Measurements from ENCODE around the gene SMIM44.
"Not testable (repeated sequence)": the region's sequence is repeated elsewhere in the genome, so short reads cannot be mapped to it uniquely, and the experiment has no call there.

The SMIM44 gene

DNA sequence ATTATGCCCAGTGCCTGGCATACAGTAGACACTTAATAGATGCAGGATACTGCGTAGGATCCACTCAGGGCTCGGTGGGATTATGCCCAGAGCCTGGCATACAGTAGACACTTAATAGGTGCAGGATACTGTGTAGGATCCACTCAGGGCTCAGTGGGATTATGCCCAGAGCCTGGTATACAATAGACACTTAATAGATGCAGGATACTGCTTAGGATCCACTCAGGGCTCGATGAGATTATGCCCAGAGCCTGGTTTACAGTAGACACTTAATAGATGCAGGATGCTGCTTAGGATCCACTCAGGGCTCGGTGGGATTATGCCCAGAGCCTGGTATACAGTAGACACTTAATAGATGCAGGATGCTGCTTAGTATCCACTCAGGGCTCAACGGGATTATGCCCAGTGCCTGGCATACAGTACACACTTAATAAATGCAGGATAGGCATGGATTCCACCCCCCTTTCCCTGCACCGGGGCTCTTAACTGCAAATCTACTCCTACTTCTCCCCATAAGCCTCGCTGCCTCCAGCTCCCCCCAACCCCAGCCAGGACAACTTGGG, 27.8 kb downstream of the SMIM44 start:
- Histone ChIP-seq H3K27me3 (ENCODE audit: insufficient read depth, insufficient read length) (no peaks in the 10 kb centered on the region), H3K9ac (ENCODE audit: insufficient read length, low read depth) (no peak overlapping the region), H3K36me3 (ENCODE audit: insufficient read depth, insufficient read length, low read length) (peaks cover 34% of the 10 kb centered on the region), H3K4me3 (ENCODE audit: insufficient read length, low read depth) (no peak overlapping the region), H3K9me3 (ENCODE audit: insufficient read depth, low read length) (no peaks in the 10 kb centered on the region), H3K4me1 (ENCODE audit: insufficient read depth, insufficient read length) (peaks cover 27% of the 10 kb centered on the region)
- DNase-seq (ENCODE audit: low read depth, low spot score), result no peak
- TF ChIP-seq SUZ12 (IDR thresholded peaks at IDR 0.05; ENCODE audit: extremely low read depth, insufficient read depth, insufficient read length) (no peak), YY1 (IDR thresholded peaks at IDR 0.05; ENCODE audit: insufficient read depth, insufficient read length) (no peak), ZNF274 (IDR thresholded peaks at IDR 0.05; ENCODE audit: low read depth, low read length) (no peak)

DNA sequence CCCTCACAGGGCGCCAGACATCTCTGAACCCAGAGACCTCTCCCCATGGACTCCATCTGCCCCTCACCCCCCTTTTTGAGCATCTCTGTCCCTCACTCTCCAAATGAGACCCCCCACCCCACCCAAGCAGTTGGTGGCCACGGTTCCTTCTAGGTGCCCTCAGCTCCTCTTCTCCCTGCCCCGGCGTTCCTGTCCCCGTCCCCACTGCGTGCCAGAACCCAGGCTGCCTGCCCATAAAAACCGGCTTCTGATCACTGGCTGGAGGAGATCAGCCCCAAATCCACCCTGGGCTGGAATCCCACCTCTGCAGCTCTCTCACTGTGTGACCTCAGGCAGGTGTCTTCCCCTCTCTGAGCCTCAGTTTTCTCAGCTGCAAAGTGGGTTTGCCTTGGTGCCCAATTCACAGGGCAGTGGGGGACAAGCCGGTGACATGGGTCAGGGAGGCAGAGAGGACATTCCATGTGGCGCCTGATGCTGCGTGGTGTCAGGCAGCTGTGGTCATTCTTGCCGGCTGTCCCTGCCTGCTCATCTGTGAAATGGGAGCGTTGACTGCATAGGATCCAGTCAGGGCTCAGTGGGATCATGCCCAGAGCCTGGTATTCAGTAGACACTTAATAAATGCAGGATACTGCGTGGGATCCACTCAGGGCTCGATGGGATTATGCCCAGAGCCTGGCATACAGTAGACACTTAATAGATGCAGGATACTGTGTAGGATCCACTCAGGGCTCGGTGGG, 28.4 kb downstream of the SMIM44 start:
- no peak for DNase-seq (ENCODE audit: low read depth, low spot score)
- TF ChIP-seq SUZ12 (IDR thresholded peaks at IDR 0.05; ENCODE audit: extremely low read depth, insufficient read depth, insufficient read length), result no peak
- TF ChIP-seq YY1 (IDR thresholded peaks at IDR 0.05; ENCODE audit: insufficient read depth, insufficient read length), result no peak
- no peak for TF ChIP-seq ZNF274 (IDR thresholded peaks at IDR 0.05; ENCODE audit: low read depth, low read length)
- Histone ChIP-seq H3K36me3 (ENCODE audit: insufficient read depth, insufficient read length, low read length) (peaks cover 34% of the 10 kb centered on the region), H3K9ac (ENCODE audit: insufficient read length, low read depth) (no peak overlapping the region), H3K4me1 (ENCODE audit: insufficient read depth, insufficient read length) (peaks cover 27% of the 10 kb centered on the region), H3K27me3 (ENCODE audit: insufficient read depth, insufficient read length) (no peaks in the 10 kb centered on the region), H3K4me3 (ENCODE audit: insufficient read length, low read depth) (no peak overlapping the region), H3K9me3 (ENCODE audit: insufficient read depth, low read length) (no peaks in the 10 kb centered on the region)

DNA sequence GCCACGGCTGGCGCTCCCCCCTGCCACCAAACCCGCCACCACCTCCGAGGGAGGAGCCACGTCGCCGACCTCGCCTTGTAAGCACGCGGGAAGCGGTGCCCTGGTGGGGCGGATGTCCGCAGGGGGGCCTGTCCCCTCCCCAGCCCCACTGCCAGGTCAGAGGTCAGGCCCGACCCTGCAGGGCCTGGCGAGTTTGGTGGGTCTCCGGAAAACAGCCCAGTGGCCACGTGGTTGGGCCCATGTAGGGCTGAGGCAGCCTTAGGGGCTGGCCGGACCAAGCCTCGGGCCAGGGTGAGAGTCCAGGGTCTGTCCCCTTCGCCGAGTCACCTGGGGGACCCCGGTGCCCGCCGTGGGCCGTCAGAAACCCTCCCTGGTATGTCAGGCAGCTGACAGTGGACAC, 29.4 kb downstream of the SMIM44 start:
- H3K4me1 ChIP-seq (ENCODE audit: insufficient read depth, insufficient read length), result peaks cover 23% of the 10 kb centered on the region
- TF ChIP-seq ZNF274 (IDR thresholded peaks at IDR 0.05; ENCODE audit: low read depth, low read length), result no peak
- TF ChIP-seq YY1 (IDR thresholded peaks at IDR 0.05; ENCODE audit: insufficient read depth, insufficient read length), result no peak
- TF ChIP-seq SUZ12 (IDR thresholded peaks at IDR 0.05; ENCODE audit: extremely low read depth, insufficient read depth, insufficient read length), result no peak
- H3K4me3 ChIP-seq (ENCODE audit: insufficient read length, low read depth), result no peak overlapping the region
- peaks cover 39% of the 10 kb centered on the region for H3K36me3 ChIP-seq (ENCODE audit: insufficient read depth, insufficient read length, low read length)
- DNase-seq (ENCODE audit: low read depth, low spot score), result no peak
- H3K9me3 ChIP-seq (ENCODE audit: insufficient read depth, low read length), result no peaks in the 10 kb centered on the region
- no peak overlapping the region for H3K9ac ChIP-seq (ENCODE audit: insufficient read length, low read depth)
- no peaks in the 10 kb centered on the region for H3K27me3 ChIP-seq (ENCODE audit: insufficient read depth, insufficient read length)

DNA sequence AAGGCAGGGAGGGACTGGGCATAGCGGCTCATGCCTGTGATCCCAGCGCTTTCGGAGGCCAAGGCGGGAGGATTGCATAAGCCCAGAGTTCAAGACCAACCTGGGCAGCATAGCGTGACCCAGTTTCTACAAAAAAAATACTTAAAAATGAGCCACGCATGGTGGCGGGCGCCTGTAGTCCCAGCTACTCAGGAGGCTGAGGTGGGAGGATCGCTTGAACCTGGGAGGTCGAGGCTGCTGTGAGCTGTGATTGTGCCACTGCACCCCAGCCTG, 30.4 kb downstream of the SMIM44 start:
- peaks cover 41% of the 10 kb centered on the region for H3K36me3 ChIP-seq (ENCODE audit: insufficient read depth, insufficient read length, low read length)
- not testable (repeated sequence) for DNase-seq (ENCODE audit: low read depth, low spot score); H3K4me3 ChIP-seq (ENCODE audit: insufficient read length, low read depth); H3K9me3 ChIP-seq (ENCODE audit: insufficient read depth, low read length); H3K9ac ChIP-seq (ENCODE audit: insufficient read length, low read depth); H3K27me3 ChIP-seq (ENCODE audit: insufficient read depth, insufficient read length)
- peaks cover 18% of the 10 kb centered on the region for H3K4me1 ChIP-seq (ENCODE audit: insufficient read depth, insufficient read length)

DNA sequence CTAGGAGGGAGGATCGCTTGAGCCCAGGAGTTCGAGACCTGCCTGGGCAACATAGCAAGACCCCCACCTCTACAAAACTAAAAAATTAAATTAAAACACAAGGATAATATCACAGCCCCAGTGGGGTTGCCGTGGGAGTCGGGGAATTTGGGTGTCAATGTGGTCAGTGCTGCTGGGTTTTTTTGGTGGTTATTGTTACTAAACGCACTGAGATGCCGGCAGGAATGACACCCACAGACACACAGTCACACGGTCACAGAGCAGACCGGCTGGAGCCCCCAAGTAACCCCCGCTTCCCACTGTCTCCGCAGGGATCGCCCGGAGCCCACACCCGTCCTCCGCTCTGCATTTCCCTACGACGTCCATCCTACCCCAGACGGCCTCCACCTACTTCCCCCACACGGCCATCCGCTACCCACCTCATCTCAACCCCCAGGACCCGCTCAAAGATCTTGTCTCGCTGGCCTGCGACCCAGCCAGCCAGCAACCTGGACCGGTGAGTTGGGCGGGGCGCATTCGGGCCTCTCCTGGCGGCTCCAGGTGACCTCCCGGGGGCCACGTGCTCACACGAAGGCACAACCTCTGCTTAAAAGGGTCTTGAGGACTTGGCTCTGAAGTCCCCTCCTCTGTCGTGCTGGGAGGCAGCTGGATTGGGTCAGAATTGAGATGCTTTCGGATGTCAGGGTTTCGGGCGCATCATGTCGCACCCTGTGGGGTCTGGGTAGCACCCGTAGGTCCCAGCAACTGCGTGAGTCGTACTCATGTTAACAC, 30.9 kb downstream of the SMIM44 start:
- Histone ChIP-seq H3K9ac (ENCODE audit: insufficient read length, low read depth) (no peak overlapping the region), H3K36me3 (ENCODE audit: insufficient read depth, insufficient read length, low read length) (peaks cover 41% of the 10 kb centered on the region), H3K4me3 (ENCODE audit: insufficient read length, low read depth) (no peak overlapping the region), H3K27me3 (ENCODE audit: insufficient read depth, insufficient read length) (no peaks in the 10 kb centered on the region), H3K4me1 (ENCODE audit: insufficient read depth, insufficient read length) (peaks cover 14% of the 10 kb centered on the region), H3K9me3 (ENCODE audit: insufficient read depth, low read length) (no peaks in the 10 kb centered on the region)
- DNase-seq (ENCODE audit: low read depth, low spot score), result no peak
- TF ChIP-seq YY1 (IDR thresholded peaks at IDR 0.05; ENCODE audit: insufficient read depth, insufficient read length), result no peak
- TF ChIP-seq ZNF274 (IDR thresholded peaks at IDR 0.05; ENCODE audit: low read depth, low read length), result no peak
- TF ChIP-seq SUZ12 (IDR thresholded peaks at IDR 0.05; ENCODE audit: extremely low read depth, insufficient read depth, insufficient read length), result no peak

DNA sequence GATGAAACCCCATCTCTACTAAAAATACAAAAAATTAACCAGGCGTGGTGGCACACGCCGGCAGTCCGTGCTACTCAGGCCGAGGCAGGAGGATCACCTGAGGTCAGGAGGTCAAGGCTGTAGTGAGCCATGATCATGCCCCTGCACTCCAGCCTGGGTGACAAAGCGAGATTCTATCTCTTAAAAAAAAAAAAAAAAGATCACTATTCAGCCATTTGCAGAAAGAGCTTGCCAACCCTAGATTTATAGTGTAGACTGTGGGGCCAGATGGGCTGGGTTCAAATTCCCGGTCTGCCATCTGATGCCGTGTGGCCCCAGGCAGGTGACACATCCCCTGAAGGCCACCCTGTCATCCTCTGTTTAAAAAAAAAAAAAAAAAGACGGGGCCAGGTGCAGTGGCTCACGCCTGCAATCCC, 31.8 kb downstream of the SMIM44 start:
- Histone ChIP-seq H3K4me3 (ENCODE audit: insufficient read length, low read depth) (no peak overlapping the region), H3K9ac (ENCODE audit: insufficient read length, low read depth) (no peak overlapping the region), H3K4me1 (ENCODE audit: insufficient read depth, insufficient read length) (peaks cover 10% of the 10 kb centered on the region), H3K27me3 (ENCODE audit: insufficient read depth, insufficient read length) (no peaks in the 10 kb centered on the region), H3K9me3 (ENCODE audit: insufficient read depth, low read length) (no peaks in the 10 kb centered on the region), H3K36me3 (ENCODE audit: insufficient read depth, insufficient read length, low read length) (peaks cover 37% of the 10 kb centered on the region)
- TF ChIP-seq SUZ12 (IDR thresholded peaks at IDR 0.05; ENCODE audit: extremely low read depth, insufficient read depth, insufficient read length) (no peak), YY1 (IDR thresholded peaks at IDR 0.05; ENCODE audit: insufficient read depth, insufficient read length) (no peak), ZNF274 (IDR thresholded peaks at IDR 0.05; ENCODE audit: low read depth, low read length) (no peak)
- DNase-seq (ENCODE audit: low read depth, low spot score), result no peak

DNA sequence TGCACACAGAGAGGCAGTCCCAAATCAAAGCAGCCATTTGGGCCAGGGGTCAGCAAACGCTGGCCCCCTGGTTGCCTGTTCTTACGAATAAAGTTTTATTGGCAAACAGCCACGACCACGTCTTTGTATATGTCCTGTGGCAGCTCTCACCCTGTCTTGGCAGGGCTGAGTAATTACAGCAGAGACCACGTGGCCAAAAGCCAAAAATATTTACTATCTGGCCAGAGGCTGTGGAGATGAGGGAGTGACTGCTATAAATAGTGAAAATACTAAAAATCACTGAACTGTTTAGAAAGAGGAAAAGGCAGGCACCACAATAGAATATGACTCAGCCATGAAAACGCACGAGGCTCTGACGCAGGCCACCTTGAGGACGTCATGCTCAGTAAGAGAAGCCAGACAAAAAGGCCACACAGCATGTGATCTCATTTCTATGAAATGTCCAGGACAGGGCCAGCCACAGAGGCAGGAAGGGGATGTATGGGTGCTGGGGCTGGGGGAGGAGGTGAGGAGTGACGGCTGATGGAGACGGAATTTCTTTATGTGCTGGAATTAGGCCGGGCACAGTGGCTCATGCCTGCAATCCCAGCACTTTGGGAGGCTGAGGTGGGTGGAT, 32.3 kb downstream of the SMIM44 start:
- Histone ChIP-seq H3K36me3 (ENCODE audit: insufficient read depth, insufficient read length, low read length) (peaks cover 37% of the 10 kb centered on the region), H3K4me3 (ENCODE audit: insufficient read length, low read depth) (no peak overlapping the region), H3K9ac (ENCODE audit: insufficient read length, low read depth) (peak overlapping the region; percentile 42), H3K9me3 (ENCODE audit: insufficient read depth, low read length) (no peaks in the 10 kb centered on the region), H3K27me3 (ENCODE audit: insufficient read depth, insufficient read length) (no peaks in the 10 kb centered on the region), H3K4me1 (ENCODE audit: insufficient read depth, insufficient read length) (peaks cover 10% of the 10 kb centered on the region)
- DNase-seq (ENCODE audit: low read depth, low spot score), result no peak
- no peak for TF ChIP-seq YY1 (IDR thresholded peaks at IDR 0.05; ENCODE audit: insufficient read depth, insufficient read length)
- no peak for TF ChIP-seq ZNF274 (IDR thresholded peaks at IDR 0.05; ENCODE audit: low read depth, low read length)
- TF ChIP-seq SUZ12 (IDR thresholded peaks at IDR 0.05; ENCODE audit: extremely low read depth, insufficient read depth, insufficient read length), result no peak
